IMR-90 (cell line): ENCODE results near the gene MROH7. TPM values are rescaled to one million over a fixed set of nuclear protein-coding genes. Genes with fewer than 3 reads are reported as not detected.

Experiments
- ATAC-seq: fragments of 200-7000 bp; cut with Tn5 transposase; 2 replicates; pipeline ENCODE4 v1.9.1; 2020; ENCODE audit warnings: low read depth, mild to moderate bottlenecking, moderate library complexity
- BruUV-seq: library from RNA; stranded (reverse); fragments of 400-500 nt; replicated peaks from 2 replicates; lab custom pipeline; 2021; lab: Mats Ljungman, UMichigan
- CTCF ChIA-PET: fragments of 300-600 bp; formaldehyde crosslinking; extraction: SDS; loops from one replicate; lab custom pipeline; 2021; ENCODE audit warnings: antibody characterized with exemption; lab: Yijun Ruan, JAX
- POLR2A ChIA-PET: fragments of 300-600 bp; sonication (Branson Sonifier 250); formaldehyde crosslinking; loops from one replicate; lab custom pipeline; 2022; ENCODE audit warnings: antibody characterized with exemption; ENCODE audit not compliant: unreplicated experiment; lab: Charles Lee
- DNase-seq: peaks from one replicate; pipeline ENCODE4 v3.0.0; 2013
- H2AFZ ChIP-seq: replicated peaks from 2 replicates; pipeline ENCODE3; 2013; ENCODE audit warnings: low read length, mild to moderate bottlenecking; ENCODE audit not compliant: poor library complexity
- H2AK5ac ChIP-seq: 2 replicates; pipeline ENCODE4 v1.6.1; 2013; ENCODE audit warnings: low read depth, low read length, inconsistent platforms
- H2AK9ac ChIP-seq: replicated peaks from 2 replicates; pipeline ENCODE3; 2013; ENCODE audit warnings: mild to moderate bottlenecking, low read depth, low read length, moderate library complexity; ENCODE audit not compliant: poor library complexity
- H2BK120ac ChIP-seq: 2 replicates; pipeline ENCODE4 v1.6.1; 2013; ENCODE audit warnings: low read depth, low read length, inconsistent platforms
- H2BK15ac ChIP-seq: 3 replicates; pipeline ENCODE4 v1.6.1; 2013; ENCODE audit warnings: low read depth, low read length, inconsistent platforms
- H2BK20ac ChIP-seq: 2 replicates; pipeline ENCODE4 v1.6.1; 2013; ENCODE audit warnings: low read depth, mild to moderate bottlenecking, inconsistent platforms, low read length, moderate library complexity
- H2BK5ac ChIP-seq: 2 replicates; pipeline ENCODE4 v1.6.1; 2013; ENCODE audit warnings: mild to moderate bottlenecking, low read depth, low read length, inconsistent platforms; ENCODE audit not compliant: poor library complexity, severe bottlenecking
- H3K14ac ChIP-seq: replicated peaks from 2 replicates; pipeline ENCODE4 v1.6.1; 2013; ENCODE audit warnings: low read depth, low read length, inconsistent platforms
- H3K18ac ChIP-seq: 2 replicates; pipeline ENCODE4 v1.6.1; 2013; ENCODE audit warnings: low read depth, low read length, control low read depth
- H3K23ac ChIP-seq: 2 replicates; pipeline ENCODE4 v1.6.1; 2013; ENCODE audit warnings: low read depth, low read length, inconsistent platforms
- H3K27ac ChIP-seq: 2 replicates; pipeline ENCODE4 v1.5.1; 2013; ENCODE audit warnings: mild to moderate bottlenecking, control low read depth, low read length; ENCODE audit not compliant: insufficient read depth
- H3K27me3 ChIP-seq: 2 replicates; pipeline ENCODE4 v1.6.1; 2013; ENCODE audit warnings: low read length; ENCODE audit not compliant: control insufficient read depth, insufficient read depth
- H3K36me3 ChIP-seq: 2 replicates; pipeline ENCODE4 v1.6.1; 2013; ENCODE audit warnings: low read length, mixed read lengths; ENCODE audit not compliant: control insufficient read depth, insufficient read depth
- H3K4ac ChIP-seq: 2 replicates; pipeline ENCODE4 v1.6.1; 2013; ENCODE audit warnings: low read depth, low read length, inconsistent platforms
- H3K4me1 ChIP-seq: 2 replicates; pipeline ENCODE4 v1.6.1; 2013; ENCODE audit warnings: low read length, mixed read lengths; ENCODE audit not compliant: control insufficient read depth, insufficient read depth
- H3K4me2 ChIP-seq: 2 replicates; pipeline ENCODE4 v1.6.1; 2013; ENCODE audit warnings: low read depth, mild to moderate bottlenecking, control low read depth, low read length, moderate library complexity
- H3K4me3 ChIP-seq: 2 replicates; pipeline ENCODE4 v1.5.1; 2013; ENCODE audit warnings: low read depth, mild to moderate bottlenecking, control low read depth, low read length, moderate library complexity; ENCODE audit not compliant: insufficient read depth
- H3K56ac ChIP-seq: 2 replicates; pipeline ENCODE4 v1.6.1; 2013; ENCODE audit warnings: low read length, inconsistent platforms; ENCODE audit not compliant: insufficient read depth; ENCODE audit errors: extremely low read depth
- H3K79me1 ChIP-seq, 2 experiments: 2 replicates each; pipeline ENCODE4 v1.6.1; 2013; ENCODE audit warnings: low read length in 2 of 2, inconsistent platforms in 1 of 2, low read depth in 1 of 2
- H3K9ac ChIP-seq: 2 replicates; pipeline ENCODE4 v1.6.1; 2013; ENCODE audit warnings: low read depth, low read length, control low read depth
- H3K9me1 ChIP-seq: 2 replicates; pipeline ENCODE4 v1.6.1; 2013; ENCODE audit warnings: low read length, inconsistent platforms; ENCODE audit not compliant: insufficient read depth
- H3K9me3 ChIP-seq: 2 replicates; pipeline ENCODE4 v1.6.1; 2013; ENCODE audit warnings: low read length; ENCODE audit not compliant: control insufficient read depth, insufficient read depth
- H4K20me1 ChIP-seq: 2 replicates; pipeline ENCODE4 v1.6.1; 2013; ENCODE audit warnings: low read length, inconsistent platforms; ENCODE audit not compliant: insufficient read depth
- H4K5ac ChIP-seq: 2 replicates; pipeline ENCODE4 v1.6.1; 2013; ENCODE audit warnings: mild to moderate bottlenecking, low read depth, low read length, control low read depth
- H4K8ac ChIP-seq, 2 experiments: 2 replicates each; pipeline ENCODE4 v1.6.1; 2013; ENCODE audit warnings: low read depth in 2 of 2, low read length in 2 of 2, control low read depth in 1 of 2, inconsistent platforms in 1 of 2
- H4K91ac ChIP-seq: 2 replicates; pipeline ENCODE4 v1.6.1; 2013; ENCODE audit warnings: low read depth, low read length, inconsistent platforms; ENCODE audit not compliant: insufficient read depth
- BHLHE40 ChIP-seq: fragments of 150-350 bp; IDR thresholded peaks from 2 replicates; pipeline ENCODE4 v1.6.1; 2016; ENCODE audit warnings: mild to moderate bottlenecking, low read depth, low read length
- CEBPB ChIP-seq: IDR thresholded peaks from 2 replicates; pipeline ENCODE4 v1.6.1; 2012; ENCODE audit warnings: low read depth, low read length, improper control_type of control experiment
- CHD1 ChIP-seq: IDR thresholded peaks from 2 replicates; pipeline ENCODE4 v1.6.1; 2012; ENCODE audit warnings: low read depth, low read length, improper control_type of control experiment
- CTCF ChIP-seq: conservative IDR thresholded peaks from 2 replicates; pipeline ENCODE4 v1.5.1; 2012; ENCODE audit warnings: mild to moderate bottlenecking, low read depth, low read length, improper control_type of control experiment
- ELK1 ChIP-seq: fragments of 150-350 bp; IDR thresholded peaks from 2 replicates; pipeline ENCODE4 v1.6.1; 2016; ENCODE audit warnings: low read depth, mild to moderate bottlenecking, low read length, moderate library complexity, borderline replicate concordance
- FOS ChIP-seq: fragments of 150-350 bp; IDR thresholded peaks from 2 replicates; pipeline ENCODE4 v1.6.1; 2016; ENCODE audit warnings: low read depth, low read length
- MAZ ChIP-seq: IDR thresholded peaks from 2 replicates; pipeline ENCODE4 v1.6.1; 2012; ENCODE audit warnings: low read depth, mild to moderate bottlenecking, low read length, improper control_type of control experiment, moderate library complexity, borderline replicate concordance
- NFE2L2 ChIP-seq: fragments of 150-350 bp; IDR thresholded peaks from 2 replicates; pipeline ENCODE4 v1.6.1; 2016; ENCODE audit warnings: low read depth, mild to moderate bottlenecking, low read length
- POLR2A ChIP-seq: IDR thresholded peaks from 2 replicates; pipeline ENCODE4 v1.6.1; 2012; ENCODE audit warnings: mild to moderate bottlenecking, low read depth, low read length
- RAD21 ChIP-seq: IDR thresholded peaks from 2 replicates; pipeline ENCODE4 v1.6.1; 2012; ENCODE audit warnings: low read length, improper control_type of control experiment
- SMC3 ChIP-seq: fragments of 150-350 bp; IDR thresholded peaks from 2 replicates; pipeline ENCODE4 v1.6.1; 2016; ENCODE audit warnings: low read depth, mild to moderate bottlenecking, antibody characterized with exemption, low read length, moderate library complexity
- dilution Hi-C: fragments of 300-500 bp; cut with HindIII; formaldehyde crosslinking; loops from one replicate; pipeline ENCODE4 v1.14.3; 2018; ENCODE audit warnings: low sequenced_read_pairs; ENCODE audit not compliant: unreplicated experiment
- in situ Hi-C: fragments of 300-500 bp; cut with MboI; formaldehyde crosslinking; loops from 3 replicates; pipeline ENCODE4 v1.14.3; 2019; ENCODE audit warnings: low sequenced_read_pairs, inconsistent platforms, mixed read lengths
- intact Hi-C: fragments of 100-400 bp; cut with micrococcal nuclease; formaldehyde crosslinking; loops from 2 replicates; pipeline ENCODE4 v1.10.0; 2022
- polyA plus RNA-seq, 3 experiments: library from polyadenylated mRNA; depleted of rRNA; stranded (reverse); fragments of >200 nt; gene quantifications; 2 replicates each; pipeline ENCODE4 v1.2.3, GENCODE V29; 2012; ENCODE audit warnings: low replicate concordance in 1 of 3
- total RNA-seq: library from RNA; depleted of rRNA; stranded (reverse); fragments of >200 nt; gene quantifications from 2 replicates; pipeline ENCODE4 v1.2.3, GENCODE V29; 2012

MROH7 gene
- total and polyA plus RNA-seq, 2 of the 4 experiments (the other 2 are of a cell fraction), result not detected

DNA sequence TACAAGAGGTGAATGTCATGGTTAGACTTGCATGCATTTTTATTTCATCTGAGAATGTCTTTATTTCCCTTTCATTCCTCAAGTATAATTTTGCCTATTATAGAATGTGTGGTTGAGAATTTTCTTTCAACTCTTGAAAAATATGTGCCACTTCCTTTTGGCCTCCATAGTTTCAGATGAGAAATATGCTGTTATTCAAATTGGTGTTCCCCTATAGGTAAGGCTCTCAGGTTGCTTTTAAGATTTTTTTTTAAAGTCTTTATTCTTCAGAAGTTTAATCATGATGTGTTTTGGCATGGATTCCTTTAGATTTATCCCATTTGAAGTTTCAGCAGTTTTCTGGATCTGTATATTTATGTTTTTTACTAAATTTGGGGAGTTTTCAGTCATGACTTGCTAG lies 2.1 kb downstream of the MROH7 start:
- no peak overlapping the region for H3K4me3 ChIP-seq
- no peak overlapping the region for H2BK120ac ChIP-seq
- DNase-seq, result no peak
- H4K8ac ChIP-seq, result no peak overlapping the region
- no peak overlapping the region for H4K91ac ChIP-seq
- H3K4ac ChIP-seq, result no peak overlapping the region
- intact Hi-C loops (no loop called here), dilution Hi-C loops (no loop called here), in situ Hi-C loops (no loop called here)
- H3K36me3 ChIP-seq, result no peaks in the 10 kb centered on the region
- no peaks in the 10 kb centered on the region for H4K20me1 ChIP-seq
- no peak overlapping the region for H3K18ac ChIP-seq
- no peak overlapping the region for H2AFZ ChIP-seq
- H3K27ac ChIP-seq, result no peak overlapping the region
- no peak overlapping the region for H4K5ac ChIP-seq
- peaks cover 10% of the 10 kb centered on the region for H3K9me3 ChIP-seq
- no peak overlapping the region for H2BK15ac ChIP-seq
- ChIA-PET POLR2A (no interaction called here), CTCF (no interaction called here)
- H3K56ac ChIP-seq, result no peak overlapping the region
- H3K27me3 ChIP-seq, result peaks cover 20% of the 10 kb centered on the region
- H3K14ac ChIP-seq, result no peak overlapping the region
- BruUV-seq, result no TSS peak
- no peak overlapping the region for H2BK5ac ChIP-seq
- H3K9me1 ChIP-seq, result no peaks in the 10 kb centered on the region; the same call in 1 of the 2 replicates
- H2AK9ac ChIP-seq, result no peak overlapping the region
- H3K4me2 ChIP-seq, result no peak overlapping the region
- no peaks in the 10 kb centered on the region for H3K79me1 ChIP-seq
- no peak for ATAC-seq
- no peak overlapping the region for H2AK5ac ChIP-seq
- no peak overlapping the region for H3K9ac ChIP-seq
- H3K4me1 ChIP-seq, result no peaks in the 10 kb centered on the region
- H3K23ac ChIP-seq, result no peak overlapping the region
- H2BK20ac ChIP-seq, result no peak overlapping the region
- TF ChIP-seq CTCF (no peak), POLR2A (no peak), NFE2L2 (no peak), RAD21 (no peak), CHD1 (no peak), MAZ (no peak), ELK1 (no peak), SMC3 (no peak), CEBPB (no peak), FOS (no peak), BHLHE40 (no peak)
